GM19463 (cell line): ENCODE data around the gene GCNT2.
"Not testable (repeated sequence)": the region's sequence is repeated elsewhere in the genome, so short reads cannot be mapped to it uniquely, and the experiment has no call there.

Experiments
- ATAC-seq: cut with Tn5 transposase; IDR thresholded peaks from one replicate; pipeline ENCODE4 v1.9.1; 2021; ENCODE audit warnings: mild to moderate bottlenecking, moderate library complexity; ENCODE audit not compliant: unreplicated experiment

Gene GCNT2

GRCh38 chr6:10655508-10656055 lies 134.4 kb downstream of the GCNT2 start:
- ATAC-seq = no peak

GRCh38 chr6:10658910-10659698 lies 138.0 kb downstream of the GCNT2 start:
- ATAC-seq = no peak

GRCh38 chr6:10659699-10660348 lies 138.7 kb downstream of the GCNT2 start:
- ATAC-seq = no peak

GRCh38 chr6:10660431-10661191 lies 139.5 kb downstream of the GCNT2 start:
- ATAC-seq = not testable (repeated sequence)

- ATAC-seq = no peak
Observed at GRCh38 chr6:10662207-10662606, 141.1 kb downstream of the GCNT2 start.

- ATAC-seq = no peak
Observed at GRCh38 chr6:10662742-10663141, 141.6 kb downstream of the GCNT2 start.

- not testable (repeated sequence) for ATAC-seq
Observed at GRCh38 chr6:10665595-10665994, 144.4 kb downstream of the GCNT2 start.

- ATAC-seq = no peak
Observed at GRCh38 chr6:10668126-10668917, 147.2 kb downstream of the GCNT2 start.

GRCh38 chr6:10676403-10676802 lies 155.3 kb downstream of the GCNT2 start:
- ATAC-seq = no peak

GRCh38 chr6:10678456-10678855 lies 157.3 kb downstream of the GCNT2 start:
- no peak for ATAC-seq
